Ascending aorta (tissue), 2 donors: ENCODE results near the gene ZDHHC19. TPM values are rescaled to one million over a fixed set of nuclear protein-coding genes. Genes with fewer than 3 reads are reported as not detected.
"Not testable (repeated sequence)": the region's sequence is repeated elsewhere in the genome, so short reads cannot be mapped to it uniquely, and the experiment has no call there.

Experiments
- DNase-seq, 2 donors: peaks; one replicate each; pipeline ENCODE4 v3.0.0-alpha.2; 2019; ENCODE audit warnings: low spot score in 2 of 2
- H3K27ac ChIP-seq, 2 donors: fragments of 200-600 bp; sonication (generic); one replicate each; pipeline ENCODE4 v1.5.1; 2016 to 2017; ENCODE audit warnings: mild to moderate bottlenecking in 1 of 2
- H3K27me3 ChIP-seq: fragments of 200-600 bp; sonication (generic); one replicate; pipeline ENCODE4 v1.5.1; 2017
- H3K36me3 ChIP-seq, 2 donors: fragments of 200-600 bp; sonication (generic); one replicate each; pipeline ENCODE4 v1.5.1; 2016
- H3K4me1 ChIP-seq, 2 donors: fragments of 200-600 bp; sonication (generic); one replicate each; pipeline ENCODE4 v1.5.1; 2016 to 2017; ENCODE audit warnings: mild to moderate bottlenecking in 1 of 2
- H3K4me3 ChIP-seq, 2 donors: fragments of 200-600 bp; sonication (generic); one replicate each; pipeline ENCODE4 v1.5.1; 2016 to 2017; ENCODE audit warnings: mild to moderate bottlenecking in 1 of 2
- H3K9me3 ChIP-seq, 2 donors: fragments of 200-600 bp; sonication (generic); one replicate each; pipeline ENCODE4 v1.5.1; 2016
- CTCF ChIP-seq, 3 experiments: fragments of 200-600 bp in 2 of 3; fragments of 450-650 bp in 1 of 3; sonication (generic) in 2 of 3; IDR thresholded peaks; one replicate each; pipeline ENCODE4 v1.5.1; 2016 to 2019; ENCODE audit warnings: antibody characterized with exemption in 3 of 3, mild to moderate bottlenecking in 1 of 3, moderate library complexity in 1 of 3
- intact Hi-C: fragments of 100-400 bp; cut with DNase I; formaldehyde crosslinking; loops from one replicate; pipeline ENCODE4 v1.15.1; 2023
- total RNA-seq: library from RNA; depleted of rRNA; stranded (reverse); fragments of >200 nt; gene quantifications from one replicate; pipeline ENCODE4 v1.1.0, GENCODE V29; 2016

Gene ZDHHC19
- total RNA-seq, 1 donor from 2014 or later, result not detected

GRCh38 chr3:196165850-196166249 lies 45.4 kb downstream of the ZDHHC19 start:
- no peaks in the 10 kb centered on the region for H3K36me3 ChIP-seq
- no peaks in the 10 kb centered on the region for H3K27me3 ChIP-seq
- no peaks in the 10 kb centered on the region for H3K9me3 ChIP-seq
- no peak overlapping the region for H3K27ac ChIP-seq
- H3K4me1 ChIP-seq, result no peaks in the 10 kb centered on the region
- H3K4me3 ChIP-seq, result no peak overlapping the region
- intact Hi-C loops, result no loop called here
- DNase-seq, result no peak
- TF ChIP-seq CTCF (IDR thresholded peaks at IDR 0.05), result no peak

GRCh38 chr3:196165006-196165575 lies 46.1 kb downstream of the ZDHHC19 start:
- H3K27ac ChIP-seq, H3K27me3 ChIP-seq, H3K4me1 ChIP-seq, H3K36me3 ChIP-seq, intact Hi-C loops, DNase-seq, H3K4me3 ChIP-seq, H3K9me3 ChIP-seq: not testable (repeated sequence)

GRCh38 chr3:196164576-196164975 lies 46.6 kb downstream of the ZDHHC19 start:
- intact Hi-C loops, result no loop called here
- no peak for DNase-seq
- Histone ChIP-seq H3K27ac (no peak overlapping the region), H3K9me3 (no peaks in the 10 kb centered on the region), H3K27me3 (no peaks in the 10 kb centered on the region), H3K4me3 (no peak overlapping the region), H3K36me3 (no peaks in the 10 kb centered on the region), H3K4me1 (no peaks in the 10 kb centered on the region)
- no peak for TF ChIP-seq CTCF (IDR thresholded peaks at IDR 0.05)

- no peaks in the 10 kb centered on the region for H3K4me1 ChIP-seq
- TF ChIP-seq CTCF (IDR thresholded peaks at IDR 0.05), result no peak
- no peaks in the 10 kb centered on the region for H3K36me3 ChIP-seq
- H3K9me3 ChIP-seq, result no peaks in the 10 kb centered on the region
- H3K4me3 ChIP-seq, result no peak overlapping the region
- no peak overlapping the region for H3K27ac ChIP-seq
- intact Hi-C loops, result no loop called here
- DNase-seq, result no peak
- no peaks in the 10 kb centered on the region for H3K27me3 ChIP-seq
Measured at GRCh38 chr3:196163666-196164493, 47.3 kb downstream of the ZDHHC19 start.

- no peak for DNase-seq
- intact Hi-C loops, result no loop called here
- Histone ChIP-seq H3K27me3 (no peaks in the 10 kb centered on the region), H3K4me1 (no peaks in the 10 kb centered on the region), H3K4me3 (no peak overlapping the region), H3K27ac (no peak overlapping the region), H3K9me3 (no peaks in the 10 kb centered on the region), H3K36me3 (no peaks in the 10 kb centered on the region)
- no peak for TF ChIP-seq CTCF (IDR thresholded peaks at IDR 0.05)
Measured at GRCh38 chr3:196163212-196163611, 48.0 kb downstream of the ZDHHC19 start.

GRCh38 chr3:196162679-196163078 lies 48.5 kb downstream of the ZDHHC19 start:
- Histone ChIP-seq H3K36me3 (no peaks in the 10 kb centered on the region), H3K4me3 (no peak overlapping the region), H3K27me3 (no peaks in the 10 kb centered on the region), H3K4me1 (no peaks in the 10 kb centered on the region), H3K9me3 (no peaks in the 10 kb centered on the region), H3K27ac (no peak overlapping the region)
- intact Hi-C loops, result no loop called here
- DNase-seq, result no peak
- no peak for TF ChIP-seq CTCF (IDR thresholded peaks at IDR 0.05)
